GM10266 (cell line): ENCODE measurements around the gene TMEM175.
"Not testable (repeated sequence)": the region's sequence is repeated elsewhere in the genome, so short reads cannot be mapped to it uniquely, and the experiment has no call there.

ENCODE experiments used
- DNase-seq: peaks from one replicate; pipeline ENCODE4 v3.0.0; 2012; ENCODE audit errors: extremely low spot score
- TF ChIP-seq, protein P1 (sequence below): IDR thresholded peaks from 2 replicates; pipeline ENCODE4 v1.5.1; 2012; ENCODE audit warnings: mild to moderate bottlenecking, low read depth; ENCODE audit not compliant: control insufficient read depth, insufficient read depth; ENCODE audit errors: missing control alignments

The TMEM175 gene

DNA sequence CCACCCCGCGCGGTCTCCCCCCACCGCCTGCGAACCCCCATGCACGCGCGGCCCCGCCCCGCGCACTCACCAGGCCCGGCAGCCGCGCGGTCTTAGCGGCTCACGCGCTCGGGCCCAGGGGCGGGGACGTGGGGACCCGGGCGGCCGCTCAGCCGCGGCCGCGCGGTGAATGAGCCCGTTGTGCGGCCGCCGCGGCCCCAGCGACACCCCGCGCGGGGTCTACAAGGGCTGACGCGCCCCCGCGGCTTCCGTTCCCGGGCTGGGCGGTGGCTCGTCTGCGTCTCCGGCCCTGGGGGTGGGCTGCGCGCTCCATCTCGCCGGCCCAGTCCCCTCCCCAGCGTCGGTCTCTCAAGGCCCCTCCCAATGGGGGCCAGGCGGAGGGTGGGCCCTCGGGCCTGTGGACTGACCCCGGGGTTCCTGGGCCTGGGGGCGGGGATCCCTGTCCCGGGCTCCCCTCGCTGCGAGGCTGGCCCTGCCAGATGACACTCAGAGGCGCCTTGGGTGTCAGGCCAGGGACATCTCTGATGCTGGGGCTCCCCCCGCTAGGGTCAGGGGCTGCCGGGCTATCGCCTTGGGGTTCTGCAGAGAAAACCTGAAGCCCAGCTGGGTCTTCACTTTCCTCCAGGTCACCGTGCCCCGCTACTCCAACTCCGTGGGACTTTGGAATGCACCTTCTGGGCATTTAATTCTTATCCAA is 65.3 kb downstream of the TMEM175 start:
- no peak for DNase-seq
- TF ChIP-seq, protein P1, sequence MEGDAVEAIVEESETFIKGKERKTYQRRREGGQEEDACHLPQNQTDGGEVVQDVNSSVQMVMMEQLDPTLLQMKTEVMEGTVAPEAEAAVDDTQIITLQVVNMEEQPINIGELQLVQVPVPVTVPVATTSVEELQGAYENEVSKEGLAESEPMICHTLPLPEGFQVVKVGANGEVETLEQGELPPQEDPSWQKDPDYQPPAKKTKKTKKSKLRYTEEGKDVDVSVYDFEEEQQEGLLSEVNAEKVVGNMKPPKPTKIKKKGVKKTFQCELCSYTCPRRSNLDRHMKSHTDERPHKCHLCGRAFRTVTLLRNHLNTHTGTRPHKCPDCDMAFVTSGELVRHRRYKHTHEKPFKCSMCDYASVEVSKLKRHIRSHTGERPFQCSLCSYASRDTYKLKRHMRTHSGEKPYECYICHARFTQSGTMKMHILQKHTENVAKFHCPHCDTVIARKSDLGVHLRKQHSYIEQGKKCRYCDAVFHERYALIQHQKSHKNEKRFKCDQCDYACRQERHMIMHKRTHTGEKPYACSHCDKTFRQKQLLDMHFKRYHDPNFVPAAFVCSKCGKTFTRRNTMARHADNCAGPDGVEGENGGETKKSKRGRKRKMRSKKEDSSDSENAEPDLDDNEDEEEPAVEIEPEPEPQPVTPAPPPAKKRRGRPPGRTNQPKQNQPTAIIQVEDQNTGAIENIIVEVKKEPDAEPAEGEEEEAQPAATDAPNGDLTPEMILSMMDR: no peak

DNA sequence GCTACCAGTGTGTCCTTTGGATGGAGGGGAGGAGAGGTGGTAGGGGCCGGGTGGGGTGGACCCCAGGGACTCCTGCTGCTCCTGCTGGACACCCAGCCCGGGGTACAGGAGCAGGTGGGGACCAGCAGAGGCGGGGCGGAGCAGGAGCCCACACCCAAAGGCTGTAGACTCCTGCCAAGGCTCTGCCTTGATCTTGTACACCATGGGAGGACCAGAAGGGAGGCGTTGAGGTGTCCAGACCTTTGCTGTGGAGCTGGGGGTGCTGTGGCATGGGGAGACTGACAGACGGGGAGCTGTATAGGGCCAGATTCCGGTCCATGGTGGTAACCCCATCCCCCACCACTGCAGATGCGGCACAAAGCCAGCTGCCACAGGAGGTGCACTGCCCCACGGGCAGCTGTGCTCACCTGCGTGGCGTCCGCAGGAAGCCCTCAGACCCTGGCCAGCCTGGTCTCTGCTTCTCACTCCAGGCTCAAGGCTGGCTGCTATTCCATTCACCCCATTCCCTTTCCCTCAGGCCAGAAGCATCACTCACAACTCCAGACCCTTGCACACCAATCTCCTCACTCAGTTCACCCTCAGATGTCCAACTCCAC is 65.9 kb downstream of the TMEM175 start:
- DNase-seq: no peak
- TF ChIP-seq, protein P1: no peak

DNA sequence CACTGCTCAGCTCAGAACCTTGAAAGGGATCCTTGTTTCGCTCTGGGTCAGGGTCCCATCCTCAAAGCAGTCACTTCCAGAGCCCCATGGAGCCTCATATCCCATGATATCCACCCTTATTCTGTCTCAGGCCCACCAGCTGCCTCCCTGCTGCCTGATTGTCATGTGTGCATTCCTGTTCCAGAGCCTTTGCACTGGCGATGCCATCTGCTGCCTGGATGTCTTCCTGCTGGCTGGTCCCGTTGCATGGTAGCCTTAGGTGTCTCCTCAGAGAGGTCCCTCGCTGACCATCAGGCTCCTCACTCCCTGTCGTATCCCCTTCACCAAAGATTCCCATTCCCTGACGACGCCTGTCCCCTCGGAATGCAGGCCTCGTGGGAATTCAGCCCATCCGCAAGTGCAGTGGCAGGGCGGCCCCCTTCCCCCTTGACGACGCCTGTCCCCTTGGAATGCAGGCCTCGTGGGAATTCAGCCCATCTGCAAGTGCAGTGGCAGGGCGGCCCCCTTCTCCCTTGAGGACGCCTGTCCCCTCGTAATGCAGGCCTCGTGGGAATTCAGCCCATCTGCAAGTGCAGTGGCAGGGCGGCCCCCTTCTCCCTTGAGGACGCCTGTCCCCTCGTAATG is 67.1 kb downstream of the TMEM175 start:
- DNase-seq: not testable (repeated sequence)

DNA sequence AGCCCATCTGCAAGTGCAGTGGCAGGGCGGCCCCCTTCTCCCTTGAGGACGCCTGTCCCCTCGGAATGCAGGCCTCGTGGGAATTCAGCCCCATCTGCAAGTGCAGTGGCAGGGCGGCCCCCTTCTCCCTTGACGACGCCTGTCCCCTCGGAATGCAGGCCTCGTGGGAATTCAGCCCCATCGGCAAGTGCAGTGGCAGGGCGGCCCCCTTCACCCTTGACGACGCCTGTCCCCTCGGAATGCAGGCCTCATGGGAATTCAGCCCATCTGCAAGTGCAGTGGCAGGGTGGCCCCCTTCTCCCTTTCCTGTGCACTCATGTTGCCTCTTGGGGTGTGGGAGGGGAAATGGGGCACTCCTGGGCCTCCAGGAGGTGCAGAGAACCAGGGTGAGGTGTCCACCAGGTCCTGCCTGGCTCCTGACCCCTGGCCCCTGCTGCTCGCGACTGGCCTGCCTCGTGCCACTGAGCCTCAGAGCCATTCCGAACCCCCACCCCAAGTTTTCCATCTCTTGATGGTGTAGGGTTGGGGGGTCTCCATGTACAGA is 67.7 kb downstream of the TMEM175 start:
- TF ChIP-seq, protein P1: no peak
- no peak for DNase-seq

GRCh38 chr4:1000686-1001260 is 68.5 kb downstream of the TMEM175 start:
- TF ChIP-seq, protein P1: no peak
- DNase-seq: no peak

GRCh38 chr4:1001561-1002130 is 69.4 kb downstream of the TMEM175 start:
- DNase-seq: no peak
- TF ChIP-seq, protein P1: no peak

DNA sequence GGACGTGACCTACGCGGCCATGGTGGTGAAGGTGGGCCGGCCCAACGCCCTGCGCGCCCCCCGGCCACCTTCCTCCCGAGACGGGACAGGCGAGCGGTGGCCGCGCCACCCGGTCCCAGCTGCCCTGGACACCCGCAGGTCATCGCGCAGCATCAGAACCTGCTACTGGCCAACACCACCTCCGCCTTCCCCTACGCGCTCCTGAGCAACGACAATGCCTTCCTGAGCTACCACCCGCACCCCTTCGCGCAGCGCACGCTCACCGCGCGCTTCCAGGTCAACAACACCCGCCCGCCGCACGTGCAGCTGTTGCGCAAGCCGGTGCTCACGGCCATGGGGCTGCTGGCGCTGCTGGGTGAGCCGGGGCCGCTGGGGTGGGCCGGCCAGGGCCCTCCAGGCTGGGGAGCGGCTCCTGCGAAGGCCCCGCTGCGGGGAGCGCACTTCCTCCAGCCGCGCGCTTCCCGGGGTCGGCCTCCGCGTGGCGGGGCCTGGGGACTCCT is 69.9 kb downstream of the TMEM175 start:
- TF ChIP-seq, protein P1: no peak
- no peak for DNase-seq
